Right hindlimb (tissue), 1 donor: ENCODE results near the gene UCMA.

Experiments
- DNase-seq: peaks from one replicate; pipeline ENCODE4 v3.0.0-alpha.2; 2018

The UCMA gene

DNA sequence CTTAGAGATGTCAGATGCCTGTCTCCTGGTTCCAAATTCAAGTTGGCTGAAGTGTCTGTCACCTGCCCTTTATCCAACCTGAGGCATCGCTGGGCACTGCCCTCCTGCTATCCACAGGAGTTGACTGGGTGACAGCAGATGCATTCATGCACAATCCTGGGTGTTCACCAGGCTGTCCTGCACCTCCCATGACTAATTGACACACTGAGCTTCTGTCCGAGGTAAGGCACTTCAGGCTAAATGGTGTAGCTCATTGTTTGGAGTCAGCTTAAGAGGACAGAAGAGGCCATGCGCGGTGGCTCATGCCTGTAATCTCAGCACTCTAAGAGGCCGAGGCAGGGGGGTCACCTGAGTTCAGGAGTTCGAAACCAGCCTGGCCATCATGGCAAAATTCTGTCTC lies 2.4 kb downstream of the UCMA start:
- no peak for DNase-seq

DNA sequence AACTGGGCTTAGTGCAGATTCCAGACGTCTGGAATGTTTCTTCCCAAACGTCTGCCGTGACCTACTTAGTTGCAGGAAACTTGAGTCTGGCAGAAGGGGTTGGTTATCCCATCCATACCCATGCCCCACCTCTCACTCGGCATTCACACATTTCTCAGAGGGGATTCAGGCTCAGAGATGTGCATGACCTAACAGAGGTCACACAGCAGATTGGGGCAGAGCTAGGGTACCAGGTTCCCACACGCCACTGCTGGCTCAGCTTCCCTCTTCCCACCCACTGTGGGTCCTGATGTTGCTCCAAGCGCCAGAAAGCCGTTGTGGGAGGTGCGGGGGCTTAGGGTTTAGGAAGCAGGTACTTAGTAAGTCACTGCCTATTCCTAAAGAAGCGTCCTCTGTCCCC lies 3.0 kb downstream of the UCMA start:
- no peak for DNase-seq

DNA sequence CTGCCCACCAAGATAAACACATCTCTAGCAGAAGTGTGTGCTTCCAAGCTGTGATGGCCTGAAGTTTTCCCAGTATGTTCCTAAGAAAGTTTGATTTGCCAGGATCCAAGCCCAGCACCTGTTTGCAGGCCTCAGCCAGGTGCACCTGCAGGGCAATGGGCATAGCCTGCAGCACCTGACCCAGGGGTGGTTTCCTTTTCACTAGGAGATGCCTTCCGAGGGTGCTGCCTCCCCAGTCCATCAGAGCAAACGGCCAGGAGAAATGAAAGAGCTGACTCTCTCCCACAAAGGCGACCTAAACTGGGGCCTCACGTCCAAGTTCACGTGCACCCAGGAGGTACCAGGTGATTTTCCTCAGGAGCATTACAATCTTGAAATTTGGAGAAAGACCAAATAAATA lies 7.1 kb downstream of the UCMA start:
- no peak for DNase-seq

DNA sequence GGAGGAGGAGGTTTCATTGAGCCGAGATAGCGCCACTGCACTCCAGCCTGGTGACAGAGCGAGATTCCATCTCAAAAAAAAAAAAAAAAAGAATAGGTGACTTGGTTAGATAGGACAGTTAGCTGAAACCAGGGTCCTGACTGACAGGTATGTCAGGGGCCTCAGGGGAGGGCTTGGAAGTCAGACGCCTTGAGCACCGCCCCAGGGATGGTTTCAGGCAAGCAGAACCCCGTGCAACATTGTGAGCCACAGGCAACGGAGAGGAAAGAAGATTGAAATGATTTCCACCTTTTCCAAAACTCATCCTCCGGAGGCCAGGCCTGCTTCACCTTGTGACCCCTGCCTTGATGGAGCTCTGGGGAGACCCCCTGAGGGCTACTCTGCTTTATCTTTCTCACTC lies 8.6 kb downstream of the UCMA start:
- DNase-seq = no peak

DNA sequence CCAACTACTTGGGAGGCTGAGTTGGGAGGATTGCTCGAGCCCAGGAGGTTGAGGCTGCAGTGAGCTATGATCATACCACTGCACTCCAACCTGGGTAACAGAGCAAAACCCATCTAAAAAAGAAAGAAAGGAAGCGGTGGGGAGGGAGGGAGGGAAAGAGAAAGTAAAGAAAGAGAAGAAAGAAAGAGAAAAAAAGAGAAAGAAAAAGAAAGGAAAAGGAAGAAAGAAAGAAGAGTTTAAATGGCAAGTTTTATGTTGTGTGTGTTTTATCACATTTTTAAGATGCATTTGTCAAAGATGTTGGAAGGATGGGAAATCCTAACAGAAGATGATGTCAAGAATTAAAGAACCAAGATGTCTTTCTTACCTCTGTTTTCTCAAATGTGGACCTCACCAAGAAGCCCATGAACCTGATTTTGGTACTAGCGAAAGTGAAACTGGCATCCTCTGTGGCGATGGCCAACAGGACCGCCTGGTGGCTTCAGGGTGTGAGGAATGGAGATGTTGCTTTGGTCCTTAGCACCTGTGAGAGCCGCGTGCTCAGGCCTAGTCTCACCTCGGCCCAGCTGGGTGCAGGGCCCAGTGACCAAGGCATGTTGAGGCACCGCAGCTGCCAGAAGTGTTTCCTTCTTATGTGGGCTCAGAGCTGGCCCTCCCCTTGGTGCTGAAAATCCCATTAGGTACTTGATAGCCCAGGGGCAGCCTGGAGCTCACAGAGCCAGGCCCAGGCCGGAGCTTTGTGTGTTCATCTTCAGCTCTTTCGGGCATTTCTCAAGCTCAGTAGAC lies 9.8 kb downstream of the UCMA start:
- no peak for DNase-seq

DNA sequence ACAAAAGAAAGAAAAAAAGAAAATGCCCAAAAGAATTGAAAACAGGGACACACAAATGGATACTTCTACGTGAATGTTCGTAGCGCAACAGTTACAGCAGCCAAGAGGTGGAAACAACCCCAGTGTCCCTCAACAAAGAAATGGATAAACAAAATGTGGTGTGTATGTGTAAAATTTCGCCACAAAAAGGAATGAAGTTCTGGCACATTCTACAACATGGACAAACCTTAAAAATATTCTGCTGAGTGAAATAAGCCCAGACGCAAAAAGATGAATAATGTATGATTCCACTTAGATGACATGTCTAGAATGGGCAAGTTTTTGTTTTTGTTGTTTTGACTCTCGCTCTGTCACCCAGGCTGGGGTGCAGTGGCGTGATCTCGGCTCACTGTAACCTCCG lies 10.9 kb downstream of the UCMA start:
- no peak for DNase-seq

DNA sequence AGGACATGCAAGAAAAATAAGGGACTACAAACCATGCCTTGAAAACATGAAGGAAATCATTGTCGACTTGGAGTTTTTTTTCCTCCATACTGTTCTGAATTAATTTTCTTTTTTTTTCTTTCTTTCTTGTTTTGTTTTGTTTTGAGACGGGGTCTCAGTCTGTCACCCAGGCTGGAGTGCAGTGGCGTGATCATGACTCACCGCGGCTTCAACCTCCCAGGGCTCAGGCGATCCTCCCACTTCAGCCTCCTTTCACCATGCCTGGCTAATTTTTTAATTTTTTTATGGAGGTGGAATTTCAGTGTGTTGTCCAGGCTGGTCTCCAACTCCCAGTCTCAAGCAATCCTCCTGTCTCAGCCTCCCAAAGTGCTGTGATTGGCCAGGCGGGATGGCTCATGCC lies 11.6 kb downstream of the UCMA start:
- no peak for DNase-seq

DNA sequence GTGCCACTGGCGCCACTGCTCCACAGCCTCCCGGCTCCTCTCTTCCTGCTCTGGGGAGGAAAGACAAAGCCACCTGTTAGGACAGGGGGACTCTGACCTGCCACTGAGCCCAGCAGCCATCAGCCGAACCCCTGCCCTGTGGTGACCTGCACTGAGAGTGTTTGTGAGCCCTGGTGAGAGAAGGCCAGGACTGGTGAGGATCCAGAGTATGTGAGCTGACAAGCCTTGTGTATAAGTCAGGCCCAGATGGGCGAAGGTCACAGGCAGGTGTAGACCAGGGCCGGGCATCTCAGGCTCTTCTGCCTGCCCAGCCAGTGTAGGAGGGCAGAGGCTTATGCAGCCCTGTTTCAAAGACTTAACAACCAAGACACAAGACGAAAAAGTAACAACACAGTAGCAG lies 12.0 kb downstream of the UCMA start:
- no peak for DNase-seq

DNA sequence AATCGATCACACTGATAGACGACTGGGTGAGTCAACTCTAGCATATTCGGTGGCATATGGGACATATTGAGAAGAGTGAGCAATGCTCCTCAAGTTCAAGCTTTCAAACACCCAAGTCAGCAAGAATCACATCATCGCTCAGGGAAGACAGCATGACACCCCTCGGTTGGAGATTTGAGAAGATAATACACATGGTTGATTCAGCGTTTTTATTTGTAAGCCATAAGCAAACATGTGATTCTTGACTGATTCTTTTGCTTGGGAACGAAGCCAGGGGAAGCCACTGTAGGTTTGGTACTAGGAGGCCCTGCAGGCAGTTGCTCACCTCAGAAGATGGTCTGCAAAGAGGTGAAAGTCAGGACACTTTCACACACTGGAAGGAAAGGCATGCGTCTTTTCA lies 12.6 kb downstream of the UCMA start:
- DNase-seq = no peak

DNA sequence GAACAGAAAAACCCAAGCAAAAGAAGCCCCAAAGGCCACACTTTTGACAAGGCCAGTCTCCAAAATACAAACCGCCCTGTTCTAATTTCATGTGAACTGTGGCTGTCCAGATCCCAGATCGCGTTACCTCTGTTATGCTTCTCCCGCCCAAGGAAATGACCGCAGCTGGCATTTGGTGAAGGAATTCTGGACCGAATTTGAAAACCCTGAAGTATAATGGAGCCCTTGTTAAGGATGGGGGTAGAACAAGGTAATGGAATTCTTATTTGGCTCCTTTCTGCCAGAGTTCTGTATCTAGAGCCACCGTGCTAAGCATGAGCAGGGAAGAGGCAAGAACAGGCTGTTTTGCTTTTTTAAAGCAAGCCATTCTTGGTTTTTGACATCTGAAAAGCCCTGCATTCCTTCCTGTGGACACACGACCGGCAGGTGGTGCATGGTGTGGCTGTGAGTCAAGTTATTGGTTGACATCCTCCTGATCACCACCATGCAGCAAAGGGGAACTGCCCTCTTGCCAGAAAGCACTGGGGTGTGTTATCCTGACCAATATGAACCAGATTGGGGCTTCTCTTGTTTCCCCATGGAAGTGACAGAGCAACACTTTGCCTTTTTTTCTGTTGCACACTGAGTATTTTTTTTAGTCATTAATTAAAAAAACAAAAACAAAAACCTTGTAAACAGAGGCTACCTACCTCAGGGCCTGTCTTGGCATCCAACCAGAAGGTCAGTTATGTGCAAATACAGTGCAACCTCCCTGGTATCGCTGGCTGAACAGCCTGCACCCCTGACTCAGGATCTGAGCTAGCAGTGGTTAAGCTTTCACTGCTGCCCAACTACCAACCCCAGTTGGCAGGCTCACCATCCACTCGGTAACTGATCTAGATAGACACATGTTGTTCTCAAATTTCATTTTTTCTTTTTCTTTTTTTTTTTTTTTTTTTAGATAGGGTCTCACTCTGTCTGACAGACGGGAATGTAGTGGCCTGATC lies 14.2 kb downstream of the UCMA start:
- peak; percentile 35 for DNase-seq

DNA sequence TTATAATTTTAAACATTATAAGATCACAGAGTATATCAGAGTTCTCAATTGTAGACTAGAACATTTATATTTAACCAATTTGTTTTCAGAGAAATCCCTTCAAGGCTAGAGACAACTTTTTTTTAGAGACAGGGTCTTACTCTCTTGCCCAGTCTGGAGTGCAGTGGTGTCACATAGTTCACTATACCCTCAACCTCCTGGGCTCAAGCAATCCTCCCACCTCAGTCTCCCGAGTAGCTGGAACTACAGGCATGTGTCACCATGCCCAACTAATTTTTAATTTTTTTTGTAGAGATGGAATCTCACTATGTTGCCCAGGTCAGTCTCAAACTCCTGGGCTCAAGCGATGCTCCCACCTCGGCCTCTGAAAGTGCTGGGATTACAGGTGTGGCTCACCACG lies 15.3 kb downstream of the UCMA start:
- DNase-seq = no peak

DNA sequence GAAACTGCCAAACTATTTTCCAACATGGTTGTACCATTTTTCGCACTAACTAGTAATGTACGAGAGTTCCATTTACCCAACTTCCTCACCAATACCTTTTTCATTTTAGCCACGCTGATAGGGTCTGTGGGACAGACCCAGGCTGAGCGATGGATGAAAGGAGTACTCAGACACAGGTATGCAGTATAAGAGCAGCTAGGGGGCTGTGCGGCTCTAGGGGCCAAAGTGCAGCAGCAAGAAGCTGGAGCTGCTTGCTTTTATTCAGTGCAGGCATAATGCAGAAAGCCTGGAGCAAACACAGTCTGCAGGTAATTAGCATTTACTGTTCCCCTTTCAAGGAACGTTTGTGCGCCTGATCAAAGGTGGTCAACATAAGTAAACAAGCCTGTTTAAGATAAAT lies 21.0 kb downstream of the UCMA start:
- no peak for DNase-seq

DNA sequence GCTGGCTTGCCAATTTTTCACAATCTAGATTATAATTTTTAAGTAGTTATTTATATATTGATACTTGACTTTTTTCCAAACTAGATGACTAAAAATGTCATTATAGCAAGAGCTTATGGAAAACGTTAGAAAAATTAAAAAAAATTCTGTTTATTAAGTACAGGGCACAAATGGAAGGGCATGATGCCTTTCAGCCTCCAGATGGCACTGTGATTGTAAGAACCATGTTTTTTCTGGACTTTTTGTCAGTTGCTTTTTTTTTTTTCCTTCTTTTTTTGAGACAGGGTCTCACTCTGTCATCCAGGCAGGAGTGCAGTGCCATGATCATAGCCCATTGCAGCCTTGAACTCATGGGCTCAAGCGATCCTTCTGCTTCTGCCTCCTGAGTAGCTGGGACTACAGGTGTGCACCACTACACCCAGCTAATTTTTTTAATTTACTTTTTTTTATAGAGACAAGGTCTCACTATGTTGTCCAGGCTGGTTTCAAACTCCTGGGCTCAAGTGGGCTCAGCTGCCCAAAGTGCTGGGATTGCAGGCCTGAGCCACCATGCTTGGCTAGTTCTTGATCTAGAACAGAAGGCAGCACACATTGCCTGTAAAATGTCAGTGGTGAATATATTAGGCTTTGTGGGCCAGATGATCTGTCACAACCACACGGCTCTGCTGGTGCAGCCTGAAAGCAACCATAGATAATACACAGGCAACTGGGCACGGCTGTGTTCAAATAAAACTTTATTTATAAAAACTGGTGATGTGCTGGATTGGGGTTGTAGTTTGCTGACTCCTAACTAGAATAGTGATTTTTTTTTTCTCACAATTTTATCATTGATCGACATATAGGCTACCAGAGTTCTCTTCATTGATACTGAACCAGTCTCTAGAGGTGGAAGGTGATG lies 27.4 kb downstream of the UCMA start:
- DNase-seq = no peak

DNA sequence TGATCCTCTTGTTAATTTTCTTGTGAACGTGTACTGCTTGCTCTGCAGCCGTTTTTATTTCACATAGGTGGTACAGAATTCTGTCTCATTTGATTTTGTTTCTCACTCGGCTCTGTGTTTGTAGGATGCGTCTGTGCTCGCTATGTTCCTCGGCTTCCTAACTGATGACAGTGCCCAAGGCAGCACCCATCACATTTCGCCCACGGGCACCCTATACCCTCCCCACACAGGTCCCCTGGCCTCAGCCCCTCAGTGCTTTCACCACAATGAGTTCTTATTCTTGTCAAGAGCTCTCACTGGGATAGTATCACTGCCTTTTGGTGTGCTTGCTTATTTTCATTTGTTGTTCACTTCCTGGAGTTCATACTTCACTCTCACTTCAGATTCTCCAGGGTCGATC lies 28.1 kb downstream of the UCMA start:
- no peak for DNase-seq

DNA sequence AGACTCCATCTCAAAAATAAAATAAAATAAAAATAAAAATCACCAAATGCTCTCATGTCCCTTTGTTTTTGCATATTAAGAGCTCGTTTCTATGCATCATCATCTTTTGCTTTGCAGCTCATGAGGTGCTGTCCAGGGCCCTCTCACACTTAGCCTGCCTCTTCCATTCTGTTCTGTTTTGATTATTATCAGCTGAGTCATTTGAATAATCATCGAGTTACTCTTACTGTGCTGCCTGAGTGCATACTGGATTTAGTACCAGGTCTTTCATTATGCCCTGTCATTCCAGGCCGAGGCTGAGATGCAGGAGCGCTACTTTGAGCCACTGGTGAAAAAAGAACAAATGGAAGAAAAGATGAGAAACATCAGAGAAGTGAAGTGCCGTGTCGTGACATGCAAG lies 33.0 kb downstream of the UCMA start:
- DNase-seq = no peak

DNA sequence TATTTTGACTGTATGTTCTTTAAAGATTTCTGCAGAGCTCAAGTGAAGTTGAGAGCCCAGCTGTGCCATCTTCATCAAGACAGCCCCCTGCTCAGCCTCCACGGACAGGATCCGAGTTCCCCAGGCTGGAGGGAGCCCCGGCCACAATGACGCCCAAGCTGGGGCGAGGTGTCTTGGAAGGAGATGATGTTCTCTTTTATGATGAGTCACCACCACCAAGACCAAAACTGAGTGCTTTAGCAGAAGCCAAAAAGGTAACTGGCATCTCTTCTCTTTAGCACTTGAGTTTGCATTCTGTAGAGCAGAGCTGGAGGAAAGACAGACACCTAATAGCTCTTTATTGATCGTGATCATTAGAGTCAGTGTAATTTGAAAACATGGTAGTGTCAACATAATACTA lies 39.2 kb downstream of the UCMA start:
- DNase-seq = no peak

DNA sequence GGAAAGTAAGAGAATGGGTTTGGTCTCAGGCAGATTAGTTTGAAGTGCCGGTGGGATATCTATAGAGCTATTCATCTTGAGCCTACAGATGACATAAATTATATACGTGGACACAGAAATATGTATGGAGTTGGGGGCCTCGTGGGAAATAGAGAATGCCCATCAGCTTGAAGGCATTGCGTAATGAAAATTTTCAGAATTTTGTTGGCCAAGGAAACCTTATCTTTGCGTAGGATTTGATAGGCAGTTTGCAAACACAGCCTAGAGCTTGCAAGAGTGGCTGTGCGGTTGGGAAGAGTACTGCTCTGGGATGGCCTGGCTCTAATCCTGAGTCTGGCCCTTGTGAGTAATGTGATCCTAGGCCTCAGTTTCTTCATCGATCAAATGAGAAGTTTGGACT lies 40.5 kb downstream of the UCMA start:
- DNase-seq = no peak

DNA sequence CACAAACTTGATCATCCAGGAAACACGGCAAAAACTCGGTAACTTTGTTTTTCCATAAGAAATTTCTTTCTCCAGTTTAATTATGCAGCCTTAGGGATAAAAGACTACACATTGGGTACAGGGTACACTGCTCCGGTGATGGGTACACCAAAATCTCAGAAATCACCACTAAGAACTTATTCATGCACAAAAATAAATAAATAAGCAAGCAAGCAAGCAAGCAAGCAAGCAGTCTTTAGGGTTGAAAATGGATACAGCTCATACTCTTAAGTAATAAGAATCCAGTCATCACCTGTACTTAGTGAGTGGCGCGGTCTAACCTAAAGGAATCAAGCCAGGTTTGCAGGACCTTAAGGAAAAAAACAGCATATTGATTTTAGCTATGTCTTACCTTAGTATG lies 42.8 kb downstream of the UCMA start:
- no peak for DNase-seq

DNA sequence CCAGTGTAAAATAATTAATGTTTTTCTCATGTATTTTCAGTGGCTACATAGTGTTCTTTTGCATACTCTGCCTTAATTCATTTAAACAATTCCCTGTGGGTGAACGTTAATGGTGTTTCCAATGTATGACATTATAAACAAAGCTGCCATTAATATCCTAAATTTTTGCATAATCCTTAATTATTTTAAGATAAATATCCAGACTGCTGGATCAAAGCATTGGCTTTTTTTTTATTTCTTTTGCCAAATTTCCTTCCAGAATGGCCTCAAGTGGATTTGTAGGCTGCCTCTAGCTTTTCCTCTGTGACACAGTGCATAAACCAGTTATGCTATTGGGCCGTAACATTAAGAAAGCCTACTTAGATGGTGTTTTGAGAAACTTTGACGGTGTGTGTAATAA lies 43.4 kb downstream of the UCMA start:
- DNase-seq = no peak

DNA sequence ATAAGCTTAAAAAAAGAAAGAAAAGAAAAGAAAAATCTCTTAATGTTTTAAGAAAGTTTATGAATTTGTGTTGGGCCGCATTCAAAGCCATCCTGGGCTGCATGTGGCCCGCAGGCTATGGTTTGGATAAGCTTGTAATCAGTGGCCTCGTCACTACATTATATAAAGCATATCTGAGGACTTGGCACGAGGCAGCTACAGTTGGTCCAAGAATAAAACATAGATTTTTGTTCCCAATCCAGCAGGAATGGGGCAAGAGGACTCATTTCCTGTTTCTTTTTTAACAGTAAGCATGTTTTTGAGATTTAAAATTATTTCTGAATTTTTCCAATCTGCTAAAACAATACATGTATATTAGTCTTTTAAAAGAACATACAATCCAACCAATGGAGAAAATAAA lies 44.2 kb downstream of the UCMA start:
- no peak for DNase-seq

DNA sequence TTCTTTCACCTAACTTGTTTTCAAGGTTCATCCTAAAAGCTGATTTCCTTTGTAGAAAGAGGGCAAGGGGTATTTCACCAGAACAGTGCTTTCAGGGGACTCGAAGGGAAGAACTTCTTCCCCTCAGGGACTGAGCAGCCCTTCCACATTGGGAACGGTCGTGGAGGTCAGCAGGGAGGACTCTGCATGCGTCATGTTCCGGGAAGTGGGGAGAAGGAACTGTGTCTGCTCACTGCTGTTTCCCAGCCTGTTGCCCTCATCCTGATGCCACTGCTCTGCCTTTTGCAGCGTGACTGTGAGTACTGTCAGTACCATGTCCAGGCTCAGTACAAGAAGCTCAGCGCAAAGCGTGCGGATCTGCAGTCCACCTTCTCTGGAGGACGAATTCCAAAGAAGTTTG lies 45.6 kb downstream of the UCMA start:
- no peak for DNase-seq

DNA sequence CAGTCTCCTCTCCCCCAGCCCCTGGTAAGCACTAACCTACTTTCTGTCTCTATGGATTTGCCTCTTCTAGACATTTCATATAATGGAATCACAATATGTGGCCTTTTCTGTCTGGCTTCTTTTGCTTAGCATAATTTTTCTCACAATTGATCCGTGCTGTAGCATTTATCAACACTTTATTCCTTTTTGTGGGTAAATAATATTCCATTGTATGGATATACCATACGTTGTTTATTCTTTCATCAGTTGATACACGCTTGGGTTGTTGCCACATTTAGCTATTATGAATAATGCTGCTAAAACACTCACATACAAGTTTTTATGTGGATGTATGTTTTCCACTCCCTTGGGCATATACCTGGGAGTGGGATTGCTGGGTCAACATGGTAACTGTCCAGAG lies 47.0 kb downstream of the UCMA start:
- no peak for DNase-seq
